Neural cell (in vitro differentiated cells): ENCODE measurements around the gene ZFYVE19. TPM values are rescaled to one million over a fixed set of nuclear protein-coding genes. Genes with fewer than 3 reads are reported as not detected.

Experiments used
- H2AFZ ChIP-seq: fragments of 200-600, 300-800 bp; sonication (generic), shearing (Covaris generic); 2 replicates; pipeline ENCODE4 v1.6.0; 2014; ENCODE audit warnings: low read depth, mild to moderate bottlenecking, antibody characterized with exemption, low read length, moderate library complexity
- H3F3A ChIP-seq: fragments of 200-600 bp; shearing (Covaris generic); 2 replicates; pipeline ENCODE4 v1.6.1; 2016; ENCODE audit warnings: mild to moderate bottlenecking, moderate library complexity, mixed read lengths, antibody characterized with exemption, low read length; ENCODE audit not compliant: insufficient read depth, poor library complexity, severe bottlenecking
- H3K27ac ChIP-seq: fragments of 200-600, 300-800 bp; sonication (generic), shearing (Covaris generic); 2 replicates; pipeline ENCODE4 v1.5.1; 2014; ENCODE audit warnings: mild to moderate bottlenecking, low read length, moderate library complexity
- H3K27me3 ChIP-seq: fragments of 300-800, 200-600 bp; sonication (generic), shearing (Covaris generic); 2 replicates; pipeline ENCODE4 v1.6.0; 2014; ENCODE audit warnings: mild to moderate bottlenecking, low read depth, low read length, moderate library complexity; ENCODE audit not compliant: insufficient read depth
- H3K36me3 ChIP-seq: fragments of 300-800, 200-600 bp; sonication (generic), shearing (Covaris generic); 2 replicates; pipeline ENCODE4 v1.5.1; 2014; ENCODE audit warnings: mild to moderate bottlenecking, antibody characterized with exemption, low read length, moderate library complexity; ENCODE audit not compliant: insufficient read depth
- H3K4me2 ChIP-seq: fragments of 300-800, 200-600 bp; sonication (generic), shearing (Covaris generic); 2 replicates; pipeline ENCODE4 v1.6.0; 2014; ENCODE audit warnings: mild to moderate bottlenecking, low read length
- H3K4me3 ChIP-seq: fragments of 300-800, 200-600 bp; sonication (generic), shearing (Covaris generic); 2 replicates; pipeline ENCODE4 v1.5.1; 2014; ENCODE audit warnings: mild to moderate bottlenecking, low read length, moderate library complexity
- H3K79me2 ChIP-seq: fragments of 200-600 bp; shearing (Covaris generic); replicated peaks from 2 replicates; pipeline ENCODE4 v1.6.0; 2014; ENCODE audit warnings: mild to moderate bottlenecking, low read length, moderate library complexity; ENCODE audit not compliant: insufficient read depth
- H3K9ac ChIP-seq: fragments of 300-800, 200-600 bp; sonication (generic), shearing (Covaris generic); 2 replicates; pipeline ENCODE4 v1.6.1; 2016; ENCODE audit warnings: mild to moderate bottlenecking, low read length, mixed read lengths
- H3K9me2 ChIP-seq: fragments of 200-600 bp; shearing (Covaris generic); 2 replicates; pipeline ENCODE4 v1.6.1; 2016; ENCODE audit warnings: mild to moderate bottlenecking, low read length, mixed read lengths; ENCODE audit not compliant: insufficient read depth
- H3K9me3 ChIP-seq: fragments of 200-600, 300-800 bp; sonication (generic), shearing (Covaris generic); 2 replicates; pipeline ENCODE4 v1.6.1; 2016; ENCODE audit warnings: mild to moderate bottlenecking, mixed run types, low read length, moderate library complexity, mixed read lengths
- H4K20me1 ChIP-seq: fragments of 200-600 bp; shearing (Covaris generic); 2 replicates; pipeline ENCODE4 v1.6.1; 2016; ENCODE audit warnings: mild to moderate bottlenecking, mixed run types; ENCODE audit not compliant: insufficient read depth
- CTCF ChIP-seq: fragments of 450-650 bp; IDR thresholded peaks from 2 replicates; pipeline ENCODE4 v1.5.1; 2014; ENCODE audit warnings: antibody characterized with exemption, mild to moderate bottlenecking, moderate library complexity; ENCODE audit not compliant: poor library complexity, severe bottlenecking
- EP300 ChIP-seq: fragments of 450-650 bp; conservative IDR thresholded peaks from 2 replicates; pipeline ENCODE4 v1.6.1; 2014; ENCODE audit warnings: antibody characterized with exemption, mild to moderate bottlenecking, moderate library complexity; ENCODE audit not compliant: poor library complexity, severe bottlenecking
- EZH2 ChIP-seq: fragments of 200-600, 300-800 bp; shearing (Covaris generic), sonication (generic); IDR thresholded peaks from 2 replicates; pipeline ENCODE4 v1.6.1; 2014; ENCODE audit warnings: antibody characterized with exemption, low read length, borderline replicate concordance, mild to moderate bottlenecking; ENCODE audit not compliant: insufficient read depth, poor library complexity, severe bottlenecking
- MXI1 ChIP-seq: fragments of 450-650 bp; conservative IDR thresholded peaks from 2 replicates; pipeline ENCODE4 v1.6.1; 2014; ENCODE audit warnings: antibody characterized with exemption, mild to moderate bottlenecking; ENCODE audit not compliant: poor library complexity, severe bottlenecking
- POLR2AphosphoS5 ChIP-seq: IDR thresholded peaks from 2 replicates; pipeline ENCODE4 v1.6.1; 2012
- RAD21 ChIP-seq: fragments of 450-650 bp; conservative IDR thresholded peaks from 2 replicates; pipeline ENCODE4 v1.6.1; 2014; ENCODE audit warnings: antibody characterized with exemption, mild to moderate bottlenecking, moderate library complexity
- REST ChIP-seq: IDR thresholded peaks from 2 replicates; pipeline ENCODE4 v1.6.1; 2012; ENCODE audit warnings: borderline replicate concordance
- SMC3 ChIP-seq: fragments of 450-650 bp; conservative IDR thresholded peaks from 2 replicates; pipeline ENCODE4 v1.6.1; 2014; ENCODE audit warnings: antibody characterized with exemption, mild to moderate bottlenecking, moderate library complexity; ENCODE audit not compliant: poor library complexity
- TAF1 ChIP-seq: IDR thresholded peaks from 2 replicates; pipeline ENCODE4 v1.6.1; 2012; ENCODE audit warnings: low read depth
- polyA plus RNA-seq: library from polyadenylated mRNA; depleted of rRNA; stranded (reverse); fragments of >200 nt; gene quantifications from 2 replicates; pipeline ENCODE4 v1.2.3, GENCODE V29; 2014

Gene ZFYVE19
- polyA plus RNA-seq, 1 donor from 2014 or later: 48.2 TPM

- Histone ChIP-seq H3K4me3 (no peak overlapping the region), H3K27ac (no peak overlapping the region), H3K9ac (no peak overlapping the region), H3F3A (no peaks in the 10 kb centered on the region), H4K20me1 (no peaks in the 10 kb centered on the region), H3K36me3 (no peaks in the 10 kb centered on the region), H2AFZ (no peak overlapping the region), H3K79me2 (no peaks in the 10 kb centered on the region), H3K27me3 (no peaks in the 10 kb centered on the region), H3K9me2 (no peaks in the 10 kb centered on the region), H3K9me3 (no peaks in the 10 kb centered on the region), H3K4me2 (no peak overlapping the region)
- TF ChIP-seq CTCF (no peak), EZH2 (no peak), REST (no peak), RAD21 (no peak), TAF1 (no peak), POLR2AphosphoS5 (no peak), MXI1 (no peak), EP300 (no peak)
These were observed 46.5 kb downstream of the ZFYVE19 start for GRCh38 chr15:40853241-40853890.

- Histone ChIP-seq H3K36me3 (no peaks in the 10 kb centered on the region), H3K9me3 (no peaks in the 10 kb centered on the region), H2AFZ (no peak overlapping the region), H3K27me3 (no peaks in the 10 kb centered on the region), H4K20me1 (no peaks in the 10 kb centered on the region), H3K79me2 (no peaks in the 10 kb centered on the region), H3K27ac (no peak overlapping the region), H3K4me2 (no peak overlapping the region), H3K9ac (no peak overlapping the region), H3F3A (no peaks in the 10 kb centered on the region), H3K4me3 (no peak overlapping the region), H3K9me2 (no peaks in the 10 kb centered on the region)
- TF ChIP-seq CTCF (no peak), MXI1 (no peak), EZH2 (no peak), POLR2AphosphoS5 (no peak), REST (no peak), TAF1 (no peak), RAD21 (no peak), SMC3 (no peak), EP300 (no peak)
These were observed 47.3 kb downstream of the ZFYVE19 start for GRCh38 chr15:40854161-40854560.
